ENCODE data around the gene MCMBP. TPM values are rescaled to one million over a fixed set of nuclear protein-coding genes. Genes with fewer than 3 reads are reported as not detected.

MCMBP gene
- total RNA-seq, 1 experiment from 2014 or later = 108 TPM

- Histone ChIP-seq H3K4me1 (ENCODE audit: insufficient read depth, low read length, poor library complexity, severe bottlenecking) (peaks cover 50% of the 10 kb centered on the region), H3K4me3 (ENCODE audit: low read depth, low read length, poor library complexity, severe bottlenecking) (no peak overlapping the region), H3K27ac (ENCODE audit: low read depth, low read length, poor library complexity, severe bottlenecking) (peak overlapping the region; percentile 35), H3K9me3 (ENCODE audit: low read depth, low read length, poor library complexity, severe bottlenecking) (no peaks in the 10 kb centered on the region), H3K36me3 (ENCODE audit: insufficient read depth, low read length, poor library complexity, severe bottlenecking) (no peaks in the 10 kb centered on the region), H3K27me3 (replicated peaks; ENCODE audit: insufficient read depth, low read depth, low read length, poor library complexity) (no peaks in the 10 kb centered on the region)
- intact Hi-C loops (cut with micrococcal nuclease; ENCODE audit: unreplicated experiment) = no loop called here
- BruUV-seq (replicated peaks) = no TSS peak
- ChIA-PET CTCF (interaction anchor here (0.6 kb wide), 1 partner anchor 15 kb away, joined by 3 read pairs; no protein-coding TSS in a partner anchor), POLR2A (ENCODE audit: low non-redundant PET) (no interaction called here)
- peak; percentile 26 for DNase-seq (ENCODE audit: low spot score)
- TF ChIP-seq EZH2 (IDR thresholded peaks at IDR 0.05; ENCODE audit: borderline replicate concordance, low read depth, low read length, poor library complexity, severe bottlenecking) (no peak), CTCF (conservative IDR thresholded peaks at IDR 0.05; ENCODE audit: low read depth, low read length) (no peak)
Observed at GRCh38 chr10:119782981-119783664, 89.5 kb downstream of the MCMBP start.

GRCh38 chr10:119781498-119781897, 91.1 kb downstream of the MCMBP start:
- Histone ChIP-seq H3K27me3 (replicated peaks; ENCODE audit: insufficient read depth, low read depth, low read length, poor library complexity) (no peaks in the 10 kb centered on the region), H3K36me3 (ENCODE audit: insufficient read depth, low read length, poor library complexity, severe bottlenecking) (no peaks in the 10 kb centered on the region), H3K4me1 (ENCODE audit: insufficient read depth, low read length, poor library complexity, severe bottlenecking) (peaks cover 44% of the 10 kb centered on the region), H3K27ac (ENCODE audit: low read depth, low read length, poor library complexity, severe bottlenecking) (no peak overlapping the region), H3K4me3 (ENCODE audit: low read depth, low read length, poor library complexity, severe bottlenecking) (no peak overlapping the region), H3K9me3 (ENCODE audit: low read depth, low read length, poor library complexity, severe bottlenecking) (no peaks in the 10 kb centered on the region)
- BruUV-seq (replicated peaks) = no TSS peak
- intact Hi-C loops (cut with micrococcal nuclease; ENCODE audit: unreplicated experiment) = no loop called here
- ChIA-PET CTCF (no interaction called here), POLR2A (ENCODE audit: low non-redundant PET) (no interaction called here)
- peak; percentile 26 for DNase-seq (ENCODE audit: low spot score)
- no peak for TF ChIP-seq EZH2 (IDR thresholded peaks at IDR 0.05; ENCODE audit: borderline replicate concordance, low read depth, low read length, poor library complexity, severe bottlenecking)
- no peak for TF ChIP-seq CTCF (conservative IDR thresholded peaks at IDR 0.05; ENCODE audit: low read depth, low read length)

- H3K4me3 ChIP-seq (ENCODE audit: low read depth, low read length, poor library complexity, severe bottlenecking) = no peak overlapping the region
- peaks cover 39% of the 10 kb centered on the region for H3K4me1 ChIP-seq (ENCODE audit: insufficient read depth, low read length, poor library complexity, severe bottlenecking)
- intact Hi-C loops (cut with micrococcal nuclease; ENCODE audit: unreplicated experiment) = no loop called here
- H3K27ac ChIP-seq (ENCODE audit: low read depth, low read length, poor library complexity, severe bottlenecking) = no peak overlapping the region
- CTCF ChIA-PET = no interaction called here
- no peak for TF ChIP-seq CTCF (conservative IDR thresholded peaks at IDR 0.05; ENCODE audit: low read depth, low read length)
- no peak for TF ChIP-seq EZH2 (IDR thresholded peaks at IDR 0.05; ENCODE audit: borderline replicate concordance, low read depth, low read length, poor library complexity, severe bottlenecking)
- H3K27me3 ChIP-seq (replicated peaks; ENCODE audit: insufficient read depth, low read depth, low read length, poor library complexity) = no peaks in the 10 kb centered on the region
- H3K9me3 ChIP-seq (ENCODE audit: low read depth, low read length, poor library complexity, severe bottlenecking) = no peaks in the 10 kb centered on the region
- POLR2A ChIA-PET (ENCODE audit: low non-redundant PET) = no interaction called here
- H3K36me3 ChIP-seq (ENCODE audit: insufficient read depth, low read length, poor library complexity, severe bottlenecking) = no peaks in the 10 kb centered on the region
- DNase-seq (ENCODE audit: low spot score) = no peak
- BruUV-seq (replicated peaks) = no TSS peak
Observed at GRCh38 chr10:119780879-119781480, 91.7 kb downstream of the MCMBP start.

Other genes starting within 250 kb of the MCMBP start
- gene BAG3, start 221.5 kb downstream of the MCMBP start, total RNA-seq (2021) = 56.5 and 57.6 TPM in 2 replicates
- 20.0 and 22.0 TPM in 2 replicates for gene INPP5F, start 146.8 kb downstream of the MCMBP start, total RNA-seq (2021)
- 78.6 and 89.9 TPM in 2 replicates for gene SEC23IP, start 19.9 kb upstream of the MCMBP start, total RNA-seq (2021)

All from A673 (cell line).